ENCODE measurements around the gene PPP2R1A.

DNA sequence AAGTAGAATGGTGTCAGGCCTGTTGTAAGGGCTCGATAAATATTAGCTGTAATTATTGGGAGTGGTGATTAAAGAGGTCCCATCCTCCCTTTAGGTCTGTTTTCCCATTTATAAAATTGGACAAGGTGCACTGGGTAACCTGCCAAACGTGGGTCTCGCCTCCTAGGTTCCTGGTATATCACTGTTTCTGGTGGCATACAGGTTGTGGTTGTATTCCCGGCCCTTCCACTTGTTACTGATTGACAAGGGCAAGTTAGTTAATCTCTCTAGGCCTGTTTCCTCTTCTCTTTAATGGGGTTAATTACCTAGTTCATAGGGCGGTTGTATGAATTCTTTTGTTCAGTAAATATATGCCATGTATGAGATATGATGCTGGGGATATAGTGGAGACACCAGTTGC is 1.5 kb downstream of the PPP2R1A start:
- no peak for TF ChIP-seq TAF1 (IDR thresholded peaks at IDR 0.05; ENCODE audit: borderline replicate concordance, insufficient read depth, low read length)
- no peak for TF ChIP-seq POLR2AphosphoS5 (IDR thresholded peaks at IDR 0.05; ENCODE audit: low read depth, low read length)
- TF ChIP-seq SIN3A (IDR thresholded peaks at IDR 0.05; ENCODE audit: borderline replicate concordance, insufficient read depth, low read length) = no peak
- TF ChIP-seq, protein P1, sequence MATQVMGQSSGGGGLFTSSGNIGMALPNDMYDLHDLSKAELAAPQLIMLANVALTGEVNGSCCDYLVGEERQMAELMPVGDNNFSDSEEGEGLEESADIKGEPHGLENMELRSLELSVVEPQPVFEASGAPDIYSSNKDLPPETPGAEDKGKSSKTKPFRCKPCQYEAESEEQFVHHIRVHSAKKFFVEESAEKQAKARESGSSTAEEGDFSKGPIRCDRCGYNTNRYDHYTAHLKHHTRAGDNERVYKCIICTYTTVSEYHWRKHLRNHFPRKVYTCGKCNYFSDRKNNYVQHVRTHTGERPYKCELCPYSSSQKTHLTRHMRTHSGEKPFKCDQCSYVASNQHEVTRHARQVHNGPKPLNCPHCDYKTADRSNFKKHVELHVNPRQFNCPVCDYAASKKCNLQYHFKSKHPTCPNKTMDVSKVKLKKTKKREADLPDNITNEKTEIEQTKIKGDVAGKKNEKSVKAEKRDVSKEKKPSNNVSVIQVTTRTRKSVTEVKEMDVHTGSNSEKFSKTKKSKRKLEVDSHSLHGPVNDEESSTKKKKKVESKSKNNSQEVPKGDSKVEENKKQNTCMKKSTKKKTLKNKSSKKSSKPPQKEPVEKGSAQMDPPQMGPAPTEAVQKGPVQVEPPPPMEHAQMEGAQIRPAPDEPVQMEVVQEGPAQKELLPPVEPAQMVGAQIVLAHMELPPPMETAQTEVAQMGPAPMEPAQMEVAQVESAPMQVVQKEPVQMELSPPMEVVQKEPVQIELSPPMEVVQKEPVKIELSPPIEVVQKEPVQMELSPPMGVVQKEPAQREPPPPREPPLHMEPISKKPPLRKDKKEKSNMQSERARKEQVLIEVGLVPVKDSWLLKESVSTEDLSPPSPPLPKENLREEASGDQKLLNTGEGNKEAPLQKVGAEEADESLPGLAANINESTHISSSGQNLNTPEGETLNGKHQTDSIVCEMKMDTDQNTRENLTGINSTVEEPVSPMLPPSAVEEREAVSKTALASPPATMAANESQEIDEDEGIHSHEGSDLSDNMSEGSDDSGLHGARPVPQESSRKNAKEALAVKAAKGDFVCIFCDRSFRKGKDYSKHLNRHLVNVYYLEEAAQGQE (IDR thresholded peaks at IDR 0.05; ENCODE audit: insufficient read depth in 1 of 2, low read depth in 2 of 2, low read length in 2 of 2) = no peak

Measured in PFSK-1 (cell line).